K562 (cell line): ENCODE results near the gene MDP1. TPM values are rescaled to one million over a fixed set of nuclear protein-coding genes. Genes with fewer than 3 reads are reported as not detected.

Experiments used
- ATAC-seq: fragments of 200-7000 bp; cut with Tn5 transposase; 3 replicates; pipeline ENCODE4 v1.9.1; 2020; ENCODE audit warnings: moderate library complexity
- BruUV-seq: library from RNA; stranded (reverse); fragments of 400-500 nt; replicated peaks from 2 replicates; lab custom pipeline; 2021; lab: Mats Ljungman, UMichigan
- CTCF ChIA-PET: fragments of 300-600 bp; formaldehyde crosslinking; extraction: SDS; loops from one replicate; lab custom pipeline; 2021; ENCODE audit warnings: low intra/inter-chr PET ratio; lab: Yijun Ruan, JAX
- POLR2A ChIA-PET: fragments of 300-600, 350-650 bp; sonication (Branson Sonifier 250); formaldehyde crosslinking; extraction: SDS; loops from one replicate; lab custom pipeline; 2021; ENCODE audit warnings: antibody characterized with exemption, inconsistent platforms; lab: Yijun Ruan, JAX
- DNase-seq, 4 experiments: peaks; one replicate each; pipeline versions ENCODE4 v3.0.0 to v3.0.0-alpha.2; 2011 to 2018; ENCODE audit warnings: low spot score in 3 of 4, mixed read lengths in 3 of 4; ENCODE audit errors: extremely low read depth in 1 of 4
- FAIRE-seq: peaks from 2 replicates; lab custom pipeline; 2011; peaks lifted over from hg19 to GRCh38; lab: Jason Lieb, UNC
- H2AFZ ChIP-seq: 2 replicates; pipeline ENCODE4 v1.6.0; 2011; ENCODE audit warnings: low read depth, low read length, control low read depth, inconsistent platforms
- H3K27ac ChIP-seq: fragments of 200-600 bp; 3 replicates; pipeline ENCODE4 v1.8.0; 2011; ENCODE audit warnings: low read depth, mild to moderate bottlenecking, control low read depth, inconsistent platforms, low read length, moderate library complexity, mixed read lengths; ENCODE audit errors: extremely low read depth
- H3K27me3 ChIP-seq, 2 experiments: fragments of 300-600 bp in 1 of 2; 2 replicates in 1 of 2; 3 replicates in 1 of 2; pipeline versions ENCODE4 v1.6.0 to v1.8.0; 2011; ENCODE audit warnings: inconsistent platforms in 2 of 2, low read length in 2 of 2, mild to moderate bottlenecking in 1 of 2, mixed read lengths in 1 of 2, moderate library complexity in 1 of 2; ENCODE audit not compliant: control insufficient read depth in 2 of 2, insufficient read depth in 2 of 2
- H3K36me3 ChIP-seq: fragments of 300-600 bp; 3 replicates; pipeline ENCODE4 v1.8.0; 2011; ENCODE audit warnings: mild to moderate bottlenecking, low read length, inconsistent platforms; ENCODE audit not compliant: control insufficient read depth, insufficient read depth
- H3K4me1 ChIP-seq, 2 experiments: fragments of 200-600 bp in 1 of 2; replicated peaks in 1 of 2; 2 replicates in 1 of 2; 3 replicates in 1 of 2; pipeline versions ENCODE4 v1.5.1 to v1.8.0; 2011; ENCODE audit warnings: inconsistent platforms in 2 of 2, low read length in 2 of 2, mild to moderate bottlenecking in 1 of 2, mixed read lengths in 1 of 2, moderate library complexity in 1 of 2; ENCODE audit not compliant: control insufficient read depth in 2 of 2, insufficient read depth in 2 of 2
- H3K4me2 ChIP-seq: 2 replicates; pipeline ENCODE4 v1.6.1; 2011; ENCODE audit warnings: low read length, control low read depth, inconsistent platforms, mixed read lengths; ENCODE audit not compliant: insufficient read depth
- H3K4me3 ChIP-seq: fragments of 200-600 bp; sonication (generic), shearing (Covaris generic); 2 replicates; pipeline ENCODE4 v1.5.1; 2016; ENCODE audit warnings: control low read depth, inconsistent platforms
- H3K79me2 ChIP-seq: fragments of 200-600 bp; 3 replicates; pipeline ENCODE4 v1.8.0; 2011; ENCODE audit warnings: low read length, inconsistent platforms; ENCODE audit not compliant: control insufficient read depth, insufficient read depth
- H3K9ac ChIP-seq, 2 experiments: 2 replicates each; pipeline versions ENCODE4 v1.6.0 to v1.6.1; 2011; ENCODE audit warnings: low read depth in 2 of 2, low read length in 2 of 2, control low read depth in 1 of 2, inconsistent platforms in 1 of 2, mild to moderate bottlenecking in 1 of 2, mixed read lengths in 1 of 2; ENCODE audit not compliant: insufficient read depth in 1 of 2
- H3K9me1 ChIP-seq: one replicate; pipeline ENCODE4 v1.6.0; 2011; ENCODE audit warnings: inconsistent platforms, mild to moderate bottlenecking, low read length, moderate library complexity; ENCODE audit not compliant: control insufficient read depth, insufficient read depth
- H3K9me3 ChIP-seq: replicated peaks from 2 replicates; pipeline ENCODE4 v1.5.1; 2011; ENCODE audit warnings: low read depth, low read length, inconsistent platforms; ENCODE audit not compliant: control insufficient read depth, insufficient read depth
- H4K20me1 ChIP-seq: replicated peaks from 2 replicates; pipeline ENCODE4 v1.6.1; 2011; ENCODE audit warnings: low read length, inconsistent platforms, mixed read lengths; ENCODE audit not compliant: control insufficient read depth, insufficient read depth
- HNRNPH1 ChIP-seq: fragments of 200-400 bp; formaldehyde crosslinking; optimal IDR thresholded peaks from 2 replicates; pipeline ENCODE3; 2017; ENCODE audit warnings: low read depth, mild to moderate bottlenecking, low read length, moderate library complexity
- KLF1 ChIP-seq: fragments of 450-650 bp; IDR thresholded peaks from 2 replicates; pipeline ENCODE4 v1.6.1; 2016; ENCODE audit warnings: missing genetic modification characterization, missing compliant biosample characterization
- NFRKB ChIP-seq: fragments of 450-650 bp; IDR thresholded peaks from 2 replicates; pipeline ENCODE4 v1.6.1; 2016; ENCODE audit warnings: low read depth
- TCFL5 ChIP-seq: fragments of 250-450 bp; sonication (Bioruptor Pico); conservative IDR thresholded peaks from 2 replicates; pipeline ENCODE4 v1.6.1; 2021; ENCODE audit warnings: mild to moderate bottlenecking, moderate library complexity, matching md5 sums
- ZNF146 ChIP-seq: IDR thresholded peaks from one replicate; pipeline ENCODE4 v1.6.1; 2018; ENCODE audit warnings: missing compliant biosample characterization; ENCODE audit not compliant: unreplicated experiment
- ZNF197 ChIP-seq: fragments of 200-800 bp; sonication (Bioruptor generic); IDR thresholded peaks from 2 replicates; pipeline ENCODE4 v1.6.1; 2016; ENCODE audit warnings: low read depth, missing genetic modification characterization, missing compliant biosample characterization
- WGBS: fragments of 100-300 bp; shearing (Covaris generic); methylation state at CpG from one replicate; pipeline ENCODE4 v1.1.6; 2016; ENCODE audit warnings: low coverage, mixed read lengths; ENCODE audit not compliant: insufficient coverage; ENCODE audit errors: missing lambda C conversion rate; 5-methylcytosine and 5-hydroxymethylcytosine counted together
- in situ Hi-C: fragments of 300-500 bp; cut with MboI; formaldehyde crosslinking; loops from 4 replicates; pipeline ENCODE4 v1.15.0; 2018; ENCODE audit warnings: inconsistent platforms, mixed read lengths
- intact Hi-C: fragments of 100-400 bp; cut with micrococcal nuclease; formaldehyde crosslinking; loops from 2 replicates; pipeline ENCODE4 v1.14.2; 2022
- polyA plus RNA-seq, 8 experiments: library from polyadenylated mRNA; depleted of rRNA in 4 of 8; stranded (reverse) in 5 of 8; unstranded in 3 of 8; fragments of >200 nt; fragmentation: Nextera tagmentation in 2 of 8; fragmentation: Illumina TruSeq in 1 of 8; extraction: Ambion mirVana in 2 of 8; extraction: Trizol in 1 of 8; gene quantifications; 2 replicates each; pipeline versions ENCODE4 v1.2.1 to v1.2.3, GENCODE V29; 2011 to 2014; ENCODE audit warnings: inconsistent platforms in 1 of 8, missing spikeins in 1 of 8
- total RNA-seq, 7 experiments: library from RNA; depleted of rRNA in 6 of 7; stranded (reverse); fragments of >200 nt in 6 of 7; fragmentation: Illumina TruSeq in 2 of 7; extraction: Trizol in 2 of 7; gene quantifications; 2 replicates each; pipeline versions ENCODE4 v1.2.1 to v1.2.3, GENCODE V29; 2011 to 2021; ENCODE audit warnings: low replicate concordance in 1 of 7
- TF ChIP-seq, protein P1 (sequence below): fragments of 450-650 bp; IDR thresholded peaks from 2 replicates; pipeline ENCODE4 v1.6.1; 2018; ENCODE audit warnings: mild to moderate bottlenecking, low read depth; ENCODE audit not compliant: partially characterized antibody

Gene MDP1
- total and polyA plus RNA-seq, 9 of the 15 experiments (the other 6 are each of a cell fraction or from before 2014, with no cell fraction given), result 2.7 to 29.6 (median 11.0) TPM

DNA sequence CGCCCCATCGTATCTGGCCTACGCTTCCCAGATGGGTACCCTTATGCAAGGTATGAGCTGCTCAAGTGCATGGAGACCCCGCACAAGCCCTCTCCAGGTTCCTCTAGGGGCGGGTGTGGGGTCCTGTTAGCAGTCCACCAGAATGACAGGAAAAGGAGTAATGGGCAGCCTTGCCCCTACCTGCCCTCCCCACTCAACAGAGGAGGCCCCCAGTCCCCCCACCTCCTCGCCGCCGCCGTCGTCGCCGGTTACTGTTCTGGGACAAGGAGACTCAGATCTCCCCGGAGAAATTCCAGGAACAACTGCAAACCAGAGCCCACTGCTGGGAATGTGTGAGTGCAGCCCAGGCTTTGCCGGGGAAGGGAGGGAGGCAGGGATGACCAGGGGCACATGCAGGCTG lies 38.0 kb downstream of the MDP1 start:
- Histone ChIP-seq H3K9ac (no peak overlapping the region), H3K27me3 (no peaks in the 10 kb centered on the region), H3K36me3 (peaks cover 44% of the 10 kb centered on the region; the same call in 2 of the 3 replicates), H3K4me3 (no peak overlapping the region), H3K27ac (no peak overlapping the region), H3K4me1 (no peaks in the 10 kb centered on the region; a peak in 2 of 5 replicates), H3K9me1 (no peaks in the 10 kb centered on the region), H2AFZ (no peak overlapping the region), H3K4me2 (no peak overlapping the region), H3K9me3 (no peaks in the 10 kb centered on the region), H3K79me2 (no peaks in the 10 kb centered on the region), H4K20me1 (no peaks in the 10 kb centered on the region)
- TF ChIP-seq KLF1 (tag) (no peak), TCFL5 (CRISPR knock-in tag) (no peak), HNRNPH1 (no peak), NFRKB (no peak), ZNF197 (no peak), ZNF146 (no peak)
- TF ChIP-seq, protein P1, sequence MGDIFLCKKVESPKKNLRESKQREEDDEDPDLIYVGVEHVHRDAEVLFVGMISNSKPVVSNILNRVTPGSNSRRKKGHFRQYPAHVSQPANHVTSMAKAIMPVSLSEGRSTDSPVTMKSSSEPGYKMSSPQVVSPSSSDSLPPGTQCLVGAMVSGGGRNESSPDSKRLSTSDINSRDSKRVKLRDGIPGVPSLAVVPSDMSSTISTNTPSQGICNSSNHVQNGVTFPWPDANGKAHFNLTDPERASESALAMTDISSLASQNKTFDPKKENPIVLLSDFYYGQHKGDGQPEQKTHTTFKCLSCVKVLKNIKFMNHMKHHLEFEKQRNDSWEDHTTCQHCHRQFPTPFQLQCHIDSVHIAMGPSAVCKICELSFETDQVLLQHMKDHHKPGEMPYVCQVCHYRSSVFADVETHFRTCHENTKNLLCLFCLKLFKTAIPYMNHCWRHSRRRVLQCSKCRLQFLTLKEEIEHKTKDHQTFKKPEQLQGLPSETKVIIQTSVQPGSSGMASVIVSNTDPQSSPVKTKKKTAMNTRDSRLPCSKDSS, result no peak
- ATAC-seq (no peak), DNase-seq (no peak), FAIRE-seq (no peak)
- no TSS peak for BruUV-seq
- intact Hi-C loops, result no loop called here
- WGBS, result 100% methylated on average over 3 of the region's 14 CpGs
- CTCF ChIA-PET, result no interaction called here
- in situ Hi-C loops, result no loop called here
- POLR2A ChIA-PET, result interaction anchor here (1.2 kb wide), 1 partner anchor 11 kb away, joined by 4 read pairs; the partner anchor contains the start of gene IPO4
